Left hindlimb (tissue), 1 donor: ENCODE data around the gene ITGB4.
A peak's percentile ranks its signal among the peaks of the same experiment; 100 is the strongest.

Experiments used
- DNase-seq: peaks from one replicate; pipeline ENCODE4 v3.0.0-alpha.2; 2018

ITGB4 gene

GRCh38 chr17:75720656-75721462 lies at the start of gene ITGB4:
ITGB4 (plus strand) TSS chr17:75721459; CDS start chr17:75724704, 3,245 bp downstream.
- no peak for DNase-seq

DNA sequence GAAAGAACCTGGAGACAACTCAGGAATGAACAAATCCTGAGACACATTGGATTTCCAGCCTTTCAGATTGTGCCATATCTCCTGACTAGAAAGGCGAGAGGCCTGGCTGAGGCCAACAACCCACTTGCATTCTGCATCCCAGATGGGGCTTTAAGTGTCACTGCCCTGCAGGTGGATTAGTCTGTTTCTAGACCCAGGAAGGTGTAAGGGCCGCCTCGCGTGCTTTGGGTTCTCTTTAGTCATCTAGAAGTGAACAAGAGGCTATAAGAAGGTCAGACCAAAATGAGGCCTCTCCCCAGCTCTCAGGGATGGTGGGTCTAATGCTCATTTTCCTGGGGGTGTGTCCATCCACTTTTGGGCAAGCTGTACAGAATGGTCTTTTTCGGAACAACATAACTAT lies 49.2 kb upstream of the ITGB4 start:
- no peak for DNase-seq

DNA sequence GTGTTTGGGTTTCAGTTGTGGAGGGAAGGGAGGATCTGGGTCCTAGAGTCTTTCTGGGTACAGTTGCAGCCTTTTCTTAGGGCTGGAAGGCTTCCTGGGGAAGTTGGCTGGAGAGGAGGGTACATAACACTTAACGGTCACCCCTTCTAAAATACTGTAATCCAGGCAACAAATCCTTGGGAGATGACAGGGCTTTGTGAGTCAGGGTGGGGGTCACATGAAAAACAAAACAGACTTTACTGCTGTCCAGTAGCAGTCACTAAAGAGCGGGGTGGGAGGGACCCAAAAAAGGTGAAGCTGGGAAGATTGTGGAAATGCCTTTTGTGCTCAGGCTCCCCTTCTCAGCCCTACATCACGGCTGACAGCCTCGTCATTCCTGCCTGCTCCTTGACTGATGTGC lies 47.8 kb upstream of the ITGB4 start:
- DNase-seq, result no peak

DNA sequence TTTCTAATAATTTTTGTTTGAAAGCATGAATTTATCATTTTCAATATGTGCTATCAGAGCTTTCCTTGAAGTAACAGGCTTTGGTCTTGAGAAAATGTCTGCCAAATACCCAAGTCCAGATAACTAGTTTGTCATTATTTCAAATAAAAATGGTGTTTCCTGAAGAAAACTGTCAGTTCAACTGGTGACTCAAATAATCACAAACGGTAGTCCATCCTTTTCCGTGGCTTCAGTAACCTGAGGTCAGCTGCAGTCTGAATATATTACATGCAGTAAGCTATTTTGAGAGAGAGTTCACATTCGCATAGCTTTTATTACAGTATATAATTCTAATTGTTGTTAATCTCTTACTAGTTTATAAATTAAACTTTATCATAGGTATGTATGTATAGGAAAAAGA lies 44.8 kb upstream of the ITGB4 start:
- DNase-seq, result no peak

DNA sequence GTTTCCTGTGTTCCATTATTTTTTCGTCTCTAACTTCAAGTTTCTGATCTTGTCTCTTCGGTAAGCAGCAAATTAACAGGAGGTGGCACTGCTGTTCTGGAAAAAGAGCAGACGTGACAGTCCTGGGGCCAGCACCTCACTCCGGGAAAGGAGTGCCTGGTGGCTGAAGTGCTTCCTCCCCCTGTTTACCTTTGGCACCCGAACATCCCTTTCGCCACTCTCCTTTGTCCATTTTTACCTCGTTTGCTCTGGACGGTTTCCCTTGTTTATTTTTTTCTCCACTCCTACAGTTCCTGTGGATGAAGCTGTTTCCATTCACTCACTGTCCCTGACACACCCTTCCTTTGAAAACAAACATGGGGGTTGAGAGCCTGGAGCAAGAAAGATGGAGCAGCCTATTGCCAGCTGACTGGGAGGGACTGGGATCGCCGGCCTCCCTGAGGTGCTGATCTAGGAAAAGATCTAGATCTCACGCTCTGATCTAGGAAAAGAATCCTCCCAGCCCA lies 41.5 kb upstream of the ITGB4 start:
- no peak for DNase-seq

DNA sequence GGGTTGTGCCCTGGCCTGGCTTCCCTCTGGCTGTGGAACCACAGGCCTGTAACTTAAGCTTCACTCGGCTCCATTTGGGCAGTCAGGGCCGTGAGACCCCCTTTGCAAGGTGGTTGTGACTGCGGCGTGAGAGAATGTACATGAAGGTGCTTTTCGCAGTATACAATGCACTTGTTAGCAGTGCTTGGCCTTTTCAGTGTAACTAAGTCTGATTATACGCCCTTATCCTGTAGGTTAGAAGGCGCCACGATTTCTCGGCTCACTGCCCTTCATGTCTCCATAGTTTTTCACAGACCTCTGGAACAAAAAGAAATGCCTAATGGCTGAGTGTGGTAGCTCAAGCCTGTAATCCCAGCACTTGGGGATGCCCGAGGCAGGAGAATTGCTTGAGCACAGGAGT lies 40.8 kb upstream of the ITGB4 start:
- no peak for DNase-seq

DNA sequence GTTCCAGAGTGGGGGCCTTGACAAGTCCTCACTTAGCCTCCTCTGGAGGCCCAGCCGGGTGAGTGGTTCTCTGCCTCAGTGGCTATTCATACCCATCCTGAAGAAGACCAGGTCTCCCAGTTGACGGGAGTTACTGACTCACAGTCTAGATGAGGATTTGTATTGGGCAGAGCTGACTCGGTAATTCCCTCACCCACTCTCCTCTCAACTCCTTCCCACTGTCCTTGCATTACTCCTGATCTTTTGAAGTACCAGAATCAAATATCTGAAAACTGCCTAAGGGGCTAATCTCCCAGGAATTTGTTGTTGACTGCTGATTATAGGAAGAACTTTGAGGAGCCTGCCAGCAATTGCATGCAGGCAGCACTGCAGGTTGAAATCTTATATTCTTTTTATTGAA lies 40.0 kb upstream of the ITGB4 start:
- DNase-seq, result no peak

GRCh38 chr17:75683583-75683982 lies 37.7 kb upstream of the ITGB4 start:
- DNase-seq, result no peak

DNA sequence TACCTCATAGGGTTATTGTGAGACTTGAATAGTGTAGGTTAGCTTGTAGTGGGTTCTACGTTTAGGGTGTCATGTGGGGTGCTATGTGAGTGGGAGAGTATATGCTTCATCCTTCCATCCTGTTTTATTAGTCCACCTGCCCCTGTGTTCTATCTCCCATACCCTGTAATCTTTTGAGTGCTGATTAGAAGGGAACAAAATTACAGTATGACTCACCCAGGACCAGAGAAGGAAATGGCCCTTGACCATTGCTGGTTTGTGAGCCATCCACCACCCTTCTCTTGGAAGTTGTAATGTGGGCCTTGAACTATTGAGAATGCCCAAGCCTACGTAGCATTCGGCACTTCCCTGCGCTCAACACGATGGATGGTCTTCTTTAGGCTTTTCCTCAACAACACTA lies 37.0 kb upstream of the ITGB4 start:
- DNase-seq, result no peak

DNA sequence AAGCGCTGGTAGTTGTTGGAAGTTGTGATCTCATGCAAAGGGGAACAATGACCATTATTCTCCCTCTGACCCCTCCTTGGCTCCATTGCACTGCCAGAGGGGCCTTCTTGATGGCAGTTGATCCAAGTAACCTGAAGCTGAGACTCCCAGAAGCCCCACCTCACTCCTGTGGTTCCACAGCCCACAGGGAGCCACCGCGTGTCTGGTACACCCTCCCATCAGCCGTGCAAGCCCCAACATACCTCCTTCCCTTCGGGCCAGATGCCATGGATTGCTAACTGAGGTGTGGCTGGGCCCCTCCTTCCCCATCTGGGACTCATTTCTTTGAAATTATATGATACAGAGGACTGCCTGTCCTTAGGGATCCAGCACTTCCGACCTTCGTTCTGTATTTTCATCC lies 36.3 kb upstream of the ITGB4 start:
- DNase-seq, result no peak

GRCh38 chr17:75685499-75685898 lies 35.8 kb upstream of the ITGB4 start:
- no peak for DNase-seq

DNA sequence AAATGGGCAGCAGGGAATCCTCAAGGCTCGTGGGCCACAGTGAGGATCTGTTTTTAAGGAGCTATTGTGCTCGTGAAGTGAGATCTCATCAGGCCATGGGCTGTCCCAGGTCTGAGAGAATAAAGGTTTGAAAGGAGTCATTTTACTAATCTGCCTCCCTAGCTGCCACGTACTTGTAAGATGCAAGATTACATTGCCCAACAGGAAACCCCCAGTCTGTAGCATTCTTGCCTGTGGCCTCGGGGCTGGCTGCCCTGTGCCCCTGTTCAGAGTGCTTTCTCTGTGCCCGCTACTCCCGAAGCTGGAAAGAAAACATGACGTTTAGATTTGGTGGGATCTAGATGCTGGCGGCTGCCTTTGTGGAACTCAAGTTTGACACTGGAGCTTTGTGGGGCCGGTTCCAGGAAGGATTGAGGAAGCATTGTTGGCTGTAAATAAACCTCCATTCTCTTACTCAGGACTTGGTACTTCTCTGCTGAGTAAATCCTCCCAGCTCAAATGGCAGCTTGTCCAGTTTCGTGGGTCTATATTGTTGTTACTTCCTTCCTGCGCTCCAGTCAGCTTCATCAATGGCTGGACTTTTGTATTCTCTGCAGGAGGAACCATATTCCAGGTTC lies 32.9 kb upstream of the ITGB4 start:
- no peak for DNase-seq

- no peak for DNase-seq
Measured at GRCh38 chr17:75689441-75689873, 31.8 kb upstream of the ITGB4 start.

- no peak for DNase-seq
Measured at GRCh38 chr17:75691371-75691791, 29.9 kb upstream of the ITGB4 start.

- peak; percentile 76 for DNase-seq
Measured at GRCh38 chr17:75691801-75692626, 29.2 kb upstream of the ITGB4 start.

GRCh38 chr17:75692976-75693375 lies 28.3 kb upstream of the ITGB4 start:
- DNase-seq, result no peak

DNA sequence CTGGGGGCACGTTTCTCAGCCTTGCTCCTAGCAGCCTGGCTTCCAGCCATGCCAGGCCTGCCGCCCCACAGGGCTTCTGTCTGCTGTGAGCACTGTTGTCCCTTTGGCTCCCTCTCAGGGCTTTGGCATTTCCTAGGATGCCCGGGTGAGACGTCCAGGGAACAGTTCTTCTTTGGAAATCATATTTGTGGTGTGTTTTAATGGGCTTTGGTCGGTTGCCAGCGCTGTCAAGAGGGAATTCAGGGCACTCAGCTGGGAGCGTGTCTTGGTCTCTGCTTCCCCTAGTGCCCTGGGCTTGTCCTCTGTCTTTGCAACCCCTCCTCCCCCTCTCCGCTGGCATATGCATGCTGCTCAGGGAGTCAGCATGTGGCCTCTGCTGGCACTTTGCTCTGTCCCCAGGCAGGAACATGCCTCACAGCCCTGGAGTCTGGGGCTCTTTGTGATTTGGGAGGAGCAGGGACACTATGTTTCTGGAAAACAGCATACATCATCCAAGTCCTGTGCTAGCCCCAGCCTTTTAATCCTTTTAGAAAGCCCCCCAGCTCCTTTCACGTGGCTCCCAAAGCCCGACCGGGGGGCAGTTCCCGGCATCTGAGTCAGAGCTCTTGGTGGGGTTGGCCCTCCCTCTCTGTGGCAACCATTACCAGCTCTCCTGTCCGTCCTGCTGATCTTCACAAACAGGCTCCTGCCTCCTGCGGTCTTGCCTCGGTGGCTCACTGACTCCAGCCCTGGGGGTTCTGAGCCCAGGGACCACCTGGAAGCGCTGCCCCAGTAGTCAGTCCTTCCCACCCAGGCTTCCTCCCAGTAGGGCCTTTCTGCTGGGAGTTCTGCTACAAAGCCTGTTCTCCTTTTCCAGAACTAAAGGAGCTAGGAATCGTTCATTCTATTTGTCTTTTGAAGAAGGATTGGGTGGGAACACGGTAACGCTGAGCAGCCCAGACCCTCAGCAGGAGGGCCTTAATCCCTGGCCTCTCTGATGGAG lies 27.5 kb upstream of the ITGB4 start:
- DNase-seq, result peak; percentile 68

GRCh38 chr17:75694536-75694935 lies 26.7 kb upstream of the ITGB4 start:
- no peak for DNase-seq

GRCh38 chr17:75695141-75695829 lies 26.0 kb upstream of the ITGB4 start:
- DNase-seq, result no peak

DNA sequence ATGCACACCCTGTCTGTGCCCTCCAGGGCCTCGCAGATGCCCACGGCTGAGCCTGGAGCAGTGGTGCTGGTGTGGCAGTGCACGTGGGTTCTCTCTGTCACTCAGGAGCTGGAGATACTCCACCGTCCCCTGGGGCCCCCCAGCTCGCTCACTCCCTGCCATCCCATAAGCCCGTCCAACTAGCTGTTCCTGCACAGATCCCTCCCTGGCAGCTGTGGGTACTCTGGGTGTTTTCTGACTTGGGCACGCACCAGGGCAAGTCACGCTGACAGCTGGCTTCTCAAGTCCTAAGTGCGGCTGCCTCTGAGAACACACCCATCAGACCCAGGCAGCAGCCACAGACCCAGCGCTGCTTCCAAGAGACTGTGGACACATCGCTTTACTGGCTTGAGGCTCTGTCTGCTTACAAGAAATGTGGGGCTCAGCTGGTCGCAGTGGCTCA lies 25.4 kb upstream of the ITGB4 start:
- peak; percentile 56 for DNase-seq

GRCh38 chr17:75697651-75698291 lies 23.5 kb upstream of the ITGB4 start:
- no peak for DNase-seq
